ENCODE measurements around the gene KRTAP3-2.
"Not testable (repeated sequence)": the region's sequence is repeated elsewhere in the genome, so short reads cannot be mapped to it uniquely, and the experiment has no call there.

KRTAP3-2 gene

GRCh38 chr17:40999563-40999962 is at the start of gene KRTAP3-2:
Gene KRTAP3-2 (minus strand): TSS chr17:40999906. CDS start chr17:40999853, 53 bp downstream.
- not testable (repeated sequence) for DNase-seq (ENCODE audit: low spot score)

- DNase-seq (ENCODE audit: low spot score): no peak
Measured at GRCh38 chr17:41049110-41049509, 49.4 kb upstream of the KRTAP3-2 start.

- no peak for DNase-seq (ENCODE audit: low spot score)
Measured at GRCh38 chr17:41048441-41048840, 48.7 kb upstream of the KRTAP3-2 start.

- not testable (repeated sequence) for DNase-seq (ENCODE audit: low spot score)
Measured at GRCh38 chr17:41046735-41047465, 47.2 kb upstream of the KRTAP3-2 start, which contains the start of gene KRTAP2-1. Gene KRTAP2-1 (minus strand): TSS chr17:41047316. CDS start chr17:41047267, 49 bp downstream.

GRCh38 chr17:41042953-41043352 is 43.2 kb upstream of the KRTAP3-2 start:
- DNase-seq (ENCODE audit: low spot score): no peak

- not testable (repeated sequence) for DNase-seq (ENCODE audit: low spot score)
Measured at GRCh38 chr17:41040783-41041571, 41.3 kb upstream of the KRTAP3-2 start, which contains the start of gene KRTAP1-1. Gene KRTAP1-1 (minus strand): TSS chr17:41041450. CDS start chr17:41041397, 53 bp downstream.

- DNase-seq (ENCODE audit: low spot score): no peak
Measured at GRCh38 chr17:41037853-41038350, 38.2 kb upstream of the KRTAP3-2 start.

- DNase-seq (ENCODE audit: low spot score): not testable (repeated sequence)
Measured at GRCh38 chr17:41034346-41034935, 34.7 kb upstream of the KRTAP3-2 start, which contains the start of gene KRTAP1-3. Gene KRTAP1-3 (minus strand): TSS chr17:41034874. CDS start chr17:41034821, 53 bp downstream.

- no peak for DNase-seq (ENCODE audit: low spot score)
Measured at GRCh38 chr17:41029633-41030245, 30.0 kb upstream of the KRTAP3-2 start, which contains the start of gene KRTAP1-4. Gene KRTAP1-4 (minus strand): TSS chr17:41030195. CDS start chr17:41030078, 117 bp downstream.

GRCh38 chr17:41026715-41027471 is 27.2 kb upstream of the KRTAP3-2 start, which contains the start of gene KRTAP1-5:
Gene KRTAP1-5 (minus strand): TSS chr17:41027208. CDS start chr17:41027155, 53 bp downstream.
- DNase-seq (ENCODE audit: low spot score): no peak

GRCh38 chr17:41024697-41025096 is 25.0 kb upstream of the KRTAP3-2 start:
- DNase-seq (ENCODE audit: low spot score): no peak

- DNase-seq (ENCODE audit: low spot score): no peak
Measured at GRCh38 chr17:41020336-41020735, 20.6 kb upstream of the KRTAP3-2 start.

GRCh38 chr17:41019415-41019814 is 19.7 kb upstream of the KRTAP3-2 start:
- DNase-seq (ENCODE audit: low spot score): no peak

GRCh38 chr17:41018541-41018940 is 18.8 kb upstream of the KRTAP3-2 start:
- DNase-seq (ENCODE audit: low spot score): no peak

GRCh38 chr17:41016578-41017215 is 17.0 kb upstream of the KRTAP3-2 start:
- no peak for DNase-seq (ENCODE audit: low spot score)

- no peak for DNase-seq (ENCODE audit: low spot score)
Measured at GRCh38 chr17:41015454-41015853, 15.7 kb upstream of the KRTAP3-2 start.

GRCh38 chr17:41013606-41014005 is 13.9 kb upstream of the KRTAP3-2 start:
- no peak for DNase-seq (ENCODE audit: low spot score)

- DNase-seq (ENCODE audit: low spot score): no peak
Measured at GRCh38 chr17:41013181-41013580, 13.5 kb upstream of the KRTAP3-2 start.

GRCh38 chr17:41012326-41013120 is 12.8 kb upstream of the KRTAP3-2 start:
- DNase-seq (ENCODE audit: low spot score): no peak
